ENCODE data around the gene POU2AF1.

Gene POU2AF1

GRCh38 chr11:111363985-111364384 lies 15.1 kb downstream of the POU2AF1 start:
- Histone ChIP-seq H3K9ac (ENCODE audit: low read depth, low read length, poor library complexity, severe bottlenecking) (no peak overlapping the region), H2AFZ (ENCODE audit: low read length) (no peak overlapping the region), H3F3A (ENCODE audit: low read depth) (no peaks in the 10 kb centered on the region), H3K79me2 (ENCODE audit: insufficient read depth, low read length) (no peaks in the 10 kb centered on the region), H3K9me3 (ENCODE audit: insufficient read depth, low read depth, low read length) (no peaks in the 10 kb centered on the region), H3K36me3 (ENCODE audit: insufficient read depth, low read length) (no peaks in the 10 kb centered on the region), H3K4me3 (ENCODE audit: low read length, poor library complexity, severe bottlenecking) (no peak overlapping the region), H3K9me2 (replicated peaks; ENCODE audit: low read depth, low read length) (no peaks in the 10 kb centered on the region), H4K20me1 (ENCODE audit: insufficient read depth, low read length, poor library complexity, severe bottlenecking) (no peaks in the 10 kb centered on the region), H3K4me1 (ENCODE audit: insufficient read depth, low read length, poor library complexity, severe bottlenecking) (no peaks in the 10 kb centered on the region), H3K27me3 (ENCODE audit: insufficient read depth, low read length, poor library complexity, severe bottlenecking) (no peaks in the 10 kb centered on the region), H3K4me2 (ENCODE audit: low read depth, low read length, poor library complexity, severe bottlenecking) (no peak overlapping the region)
- TF ChIP-seq CTCF (conservative IDR thresholded peaks at IDR 0.05; ENCODE audit: low read length) (no peak), EZH2phosphoT487 (IDR thresholded peaks at IDR 0.05; ENCODE audit: borderline replicate concordance) (no peak)

GRCh38 chr11:111362887-111363411 lies 16.1 kb downstream of the POU2AF1 start:
- Histone ChIP-seq H3K36me3 (ENCODE audit: insufficient read depth, low read length) (no peaks in the 10 kb centered on the region), H4K20me1 (ENCODE audit: insufficient read depth, low read length, poor library complexity, severe bottlenecking) (no peaks in the 10 kb centered on the region), H3K4me2 (ENCODE audit: low read depth, low read length, poor library complexity, severe bottlenecking) (no peak overlapping the region), H3K9me2 (replicated peaks; ENCODE audit: low read depth, low read length) (no peaks in the 10 kb centered on the region), H3F3A (ENCODE audit: low read depth) (no peaks in the 10 kb centered on the region), H3K4me3 (ENCODE audit: low read length, poor library complexity, severe bottlenecking) (no peak overlapping the region), H3K27me3 (ENCODE audit: insufficient read depth, low read length, poor library complexity, severe bottlenecking) (no peaks in the 10 kb centered on the region), H3K9ac (ENCODE audit: low read depth, low read length, poor library complexity, severe bottlenecking) (no peak overlapping the region), H3K79me2 (ENCODE audit: insufficient read depth, low read length) (no peaks in the 10 kb centered on the region), H3K9me3 (ENCODE audit: insufficient read depth, low read depth, low read length) (no peaks in the 10 kb centered on the region), H3K4me1 (ENCODE audit: insufficient read depth, low read length, poor library complexity, severe bottlenecking) (no peaks in the 10 kb centered on the region), H2AFZ (ENCODE audit: low read length) (no peak overlapping the region)
- TF ChIP-seq EZH2phosphoT487 (IDR thresholded peaks at IDR 0.05; ENCODE audit: borderline replicate concordance) (no peak), CTCF (conservative IDR thresholded peaks at IDR 0.05; ENCODE audit: low read length) (no peak)

GRCh38 chr11:111361874-111362273 lies 17.2 kb downstream of the POU2AF1 start:
- Histone ChIP-seq H3K27me3 (ENCODE audit: insufficient read depth, low read length, poor library complexity, severe bottlenecking) (no peaks in the 10 kb centered on the region), H3K9ac (ENCODE audit: low read depth, low read length, poor library complexity, severe bottlenecking) (no peak overlapping the region), H3K36me3 (ENCODE audit: insufficient read depth, low read length) (no peaks in the 10 kb centered on the region), H3K9me2 (replicated peaks; ENCODE audit: low read depth, low read length) (no peaks in the 10 kb centered on the region), H4K20me1 (ENCODE audit: insufficient read depth, low read length, poor library complexity, severe bottlenecking) (no peaks in the 10 kb centered on the region), H3K9me3 (ENCODE audit: insufficient read depth, low read depth, low read length) (no peaks in the 10 kb centered on the region), H2AFZ (ENCODE audit: low read length) (no peak overlapping the region), H3K79me2 (ENCODE audit: insufficient read depth, low read length) (no peaks in the 10 kb centered on the region), H3F3A (ENCODE audit: low read depth) (no peaks in the 10 kb centered on the region), H3K4me3 (ENCODE audit: low read length, poor library complexity, severe bottlenecking) (no peak overlapping the region), H3K4me1 (ENCODE audit: insufficient read depth, low read length, poor library complexity, severe bottlenecking) (no peaks in the 10 kb centered on the region), H3K4me2 (ENCODE audit: low read depth, low read length, poor library complexity, severe bottlenecking) (no peak overlapping the region)
- no peak for TF ChIP-seq CTCF (conservative IDR thresholded peaks at IDR 0.05; ENCODE audit: low read length)
- TF ChIP-seq EZH2phosphoT487 (IDR thresholded peaks at IDR 0.05; ENCODE audit: borderline replicate concordance), result no peak
